ENCODE data around the gene ZNF669. TPM values are rescaled to one million over a fixed set of nuclear protein-coding genes. Genes with fewer than 3 reads are reported as not detected.
"Not testable (repeated sequence)": the region's sequence is repeated elsewhere in the genome, so short reads cannot be mapped to it uniquely, and the experiment has no call there.

Gene ZNF669
- polyA plus RNA-seq (3.8 to 4.5 TPM (median 4.5 TPM) in 3 replicates), polyA minus RNA-seq (3.5 to 7.3 TPM (median 3.6 TPM) in 3 replicates)
- polyA plus RNA-seq (2011; ENCODE audit: low read depth), result 9.6 TPM
- polyA plus RNA-seq (2011; cell fraction: cytosol; rRNA removed), result 2.0 and 3.7 TPM in 2 replicates
- polyA plus RNA-seq (2011; cell fraction: nucleus; rRNA removed), result 4.5 and 6.0 TPM in 2 replicates
- polyA plus RNA-seq (2012; ENCODE audit: low replicate concordance), result 3.4 and 3.7 TPM in 2 replicates
- polyA minus RNA-seq (2011; cell fraction: cytosol; rRNA and poly(A)+ RNA removed), result 3.5 TPM
- 4.1 and 7.3 TPM in 2 replicates for polyA minus RNA-seq (2011; cell fraction: nucleus; rRNA and poly(A)+ RNA removed)

- dilution Hi-C loops (cut with MboI; ENCODE audit: extremely low pct_ligation_motif_present, low sequenced_read_pairs), result no loop called here
- Histone ChIP-seq H3K27me3 (ENCODE audit: control insufficient read depth, extremely low read depth, insufficient read depth, low read length) (no peaks in the 10 kb centered on the region), H2AFZ (ENCODE audit: control insufficient read depth, low read length) (peak within 1 kb of the TSS; percentile 99), H3K27ac (ENCODE audit: control insufficient read depth, insufficient read depth, low read length) (peak within 1 kb of the TSS; percentile 79), H3K4me1 (ENCODE audit: control insufficient read depth, extremely low read depth, insufficient read depth, low read length) (peaks cover 6% of the 10 kb centered on the region), H3K36me3 (ENCODE audit: control insufficient read depth in 2 of 2, extremely low read depth in 1 of 2, insufficient read depth in 2 of 2, low read length in 2 of 2) (peaks cover 10 to 16% of the 10 kb centered on the region in 2 experiments), H3K9ac (ENCODE audit: control insufficient read depth, extremely low read depth, insufficient read depth, low read length) (peak within 1 kb of the TSS; percentile 86), H3K4me2 (ENCODE audit: control insufficient read depth, extremely low read depth, insufficient read depth, low read depth, low read length) (peak within 1 kb of the TSS; percentile 85), H3K9me1 (ENCODE audit: control insufficient read depth, extremely low read depth, insufficient read depth, low read length) (no peaks in the 10 kb centered on the region), H3K79me2 (ENCODE audit: control insufficient read depth, insufficient read depth, low read length) (peaks cover 19% of the 10 kb centered on the region), H3K4me3 (ENCODE audit: control insufficient read depth in 2 of 3, extremely low read depth in 1 of 3, insufficient read depth in 2 of 3, low read depth in 1 of 3, low read length in 3 of 3) (peak within 1 kb of the TSS; percentile 83 to 91 (median 91)), H3K9me3 (ENCODE audit: control insufficient read depth, low read depth, low read length) (peaks cover 16% of the 10 kb centered on the region), H4K20me1 (ENCODE audit: control insufficient read depth, extremely low read depth, insufficient read depth, low read length) (no peaks in the 10 kb centered on the region)
- TF ChIP-seq CTCF (optimal IDR thresholded peaks at IDR 0.05 in 1 of 3, IDR thresholded peaks at IDR 0.05 in 1 of 3, conservative IDR thresholded peaks at IDR 0.05 in 1 of 3; ENCODE audit: extremely low read depth in 1 of 3, insufficient read depth in 2 of 3, low read length in 3 of 3) (no peak), EZH2 (IDR thresholded peaks at IDR 0.05; ENCODE audit: low read length) (no peak)
- no peak for FAIRE-seq
- peak; percentile 69 for DNase-seq (ENCODE audit: low read depth, low spot score)
Observed at GRCh38 chr1:247103859-247104591, at the start of gene ZNF669. TSS of gene ZNF669 (minus strand) at chr1:247104356. CDS start at chr1:247104199, 157 bp downstream.

GRCh38 chr1:247147781-247148180 lies 43.6 kb upstream of the ZNF669 start:
- dilution Hi-C loops (cut with MboI; ENCODE audit: extremely low pct_ligation_motif_present, low sequenced_read_pairs), result no loop called here

GRCh38 chr1:247147120-247147519 lies 43.0 kb upstream of the ZNF669 start:
- H3K4me2 ChIP-seq (ENCODE audit: control insufficient read depth, extremely low read depth, insufficient read depth, low read depth, low read length); H3K4me3 ChIP-seq (ENCODE audit: control insufficient read depth in 2 of 3, extremely low read depth in 1 of 3, insufficient read depth in 2 of 3, low read depth in 1 of 3, low read length in 3 of 3); H4K20me1 ChIP-seq (ENCODE audit: control insufficient read depth, extremely low read depth, insufficient read depth, low read length); DNase-seq (ENCODE audit: low read depth, low spot score); H3K9ac ChIP-seq (ENCODE audit: control insufficient read depth, extremely low read depth, insufficient read depth, low read length); H3K4me1 ChIP-seq (ENCODE audit: control insufficient read depth, extremely low read depth, insufficient read depth, low read length); FAIRE-seq; H3K27me3 ChIP-seq (ENCODE audit: control insufficient read depth, extremely low read depth, insufficient read depth, low read length); H3K27ac ChIP-seq (ENCODE audit: control insufficient read depth, insufficient read depth, low read length); H3K9me3 ChIP-seq (ENCODE audit: control insufficient read depth, low read depth, low read length); H3K79me2 ChIP-seq (ENCODE audit: control insufficient read depth, insufficient read depth, low read length); H3K36me3 ChIP-seq (ENCODE audit: control insufficient read depth in 2 of 2, extremely low read depth in 1 of 2, insufficient read depth in 2 of 2, low read length in 2 of 2); H2AFZ ChIP-seq (ENCODE audit: control insufficient read depth, low read length); H3K9me1 ChIP-seq (ENCODE audit: control insufficient read depth, extremely low read depth, insufficient read depth, low read length); dilution Hi-C loops (cut with MboI; ENCODE audit: extremely low pct_ligation_motif_present, low sequenced_read_pairs): not testable (repeated sequence)

More at GRCh38 chr1:247147781-247148180, 43.6 kb upstream of the ZNF669 start:
- peaks cover 0 to 1% of the 10 kb centered on the region in 2 experiments for H3K36me3 ChIP-seq (ENCODE audit: control insufficient read depth in 2 of 2, extremely low read depth in 1 of 2, insufficient read depth in 2 of 2, low read length in 2 of 2)
- no peak overlapping the region for H3K4me3 ChIP-seq (ENCODE audit: control insufficient read depth in 2 of 3, extremely low read depth in 1 of 3, insufficient read depth in 2 of 3, low read depth in 1 of 3, low read length in 3 of 3)
- no peaks in the 10 kb centered on the region for H3K27me3 ChIP-seq (ENCODE audit: control insufficient read depth, extremely low read depth, insufficient read depth, low read length)
- no peak overlapping the region for H3K4me2 ChIP-seq (ENCODE audit: control insufficient read depth, extremely low read depth, insufficient read depth, low read depth, low read length)
- peaks cover 7% of the 10 kb centered on the region for H3K9me3 ChIP-seq (ENCODE audit: control insufficient read depth, low read depth, low read length)
- no peaks in the 10 kb centered on the region for H3K9me1 ChIP-seq (ENCODE audit: control insufficient read depth, extremely low read depth, insufficient read depth, low read length)
- H2AFZ ChIP-seq (ENCODE audit: control insufficient read depth, low read length), result no peak overlapping the region
- no peaks in the 10 kb centered on the region for H3K79me2 ChIP-seq (ENCODE audit: control insufficient read depth, insufficient read depth, low read length)
- H3K27ac ChIP-seq (ENCODE audit: control insufficient read depth, insufficient read depth, low read length), result no peak overlapping the region
- DNase-seq (ENCODE audit: low read depth, low spot score) (no peak), FAIRE-seq (no peak)
- no peak overlapping the region for H3K9ac ChIP-seq (ENCODE audit: control insufficient read depth, extremely low read depth, insufficient read depth, low read length)
- H3K4me1 ChIP-seq (ENCODE audit: control insufficient read depth, extremely low read depth, insufficient read depth, low read length), result no peaks in the 10 kb centered on the region
- no peaks in the 10 kb centered on the region for H4K20me1 ChIP-seq (ENCODE audit: control insufficient read depth, extremely low read depth, insufficient read depth, low read length)
- TF ChIP-seq CTCF (optimal IDR thresholded peaks at IDR 0.05 in 1 of 3, IDR thresholded peaks at IDR 0.05 in 1 of 3, conservative IDR thresholded peaks at IDR 0.05 in 1 of 3; ENCODE audit: extremely low read depth in 1 of 3, insufficient read depth in 2 of 3, low read length in 3 of 3) (no peak), EZH2 (IDR thresholded peaks at IDR 0.05; ENCODE audit: low read length) (no peak)
